Nucleus accumbens (tissue), 56 donors: ENCODE results near the gene FOXN3.

Experiments used
- DNase-seq, 56 donors: peaks; one replicate each; lab custom pipeline; 2025; lab: John Stamatoyannopoulos, UW

FOXN3 gene

DNA sequence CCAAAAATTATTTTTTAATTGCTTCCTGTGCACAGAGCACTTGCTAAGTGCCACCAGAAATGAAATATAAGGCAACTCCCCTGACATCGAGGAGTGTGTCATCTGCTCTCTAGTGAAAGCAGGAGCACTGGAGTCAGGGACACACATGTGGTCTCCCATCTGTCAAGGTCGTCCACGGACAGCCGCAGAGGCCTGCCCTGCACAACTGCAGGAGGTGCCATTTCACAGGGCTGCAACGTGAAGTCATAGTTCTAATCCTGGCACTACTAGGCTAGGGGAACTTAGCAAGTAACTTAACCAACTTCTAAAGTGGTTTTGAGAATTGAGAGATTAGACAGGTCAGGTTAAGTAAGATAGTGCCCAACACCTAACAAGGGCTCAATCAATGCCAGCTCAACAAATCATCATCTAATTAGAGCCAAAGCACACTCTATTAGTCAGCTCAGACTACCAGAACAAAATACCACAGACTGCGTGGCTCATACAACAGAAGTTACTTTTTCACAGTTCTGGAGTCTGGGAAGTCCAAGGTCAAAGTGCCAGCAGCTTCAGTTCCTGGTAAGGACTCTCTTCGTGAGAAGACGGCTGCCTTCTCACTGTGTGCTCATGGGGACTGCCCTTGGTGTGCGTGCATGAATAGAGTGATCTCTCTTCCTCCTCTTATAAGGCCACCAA, 30.7 kb downstream of the FOXN3 start:
- no peak for DNase-seq

DNA sequence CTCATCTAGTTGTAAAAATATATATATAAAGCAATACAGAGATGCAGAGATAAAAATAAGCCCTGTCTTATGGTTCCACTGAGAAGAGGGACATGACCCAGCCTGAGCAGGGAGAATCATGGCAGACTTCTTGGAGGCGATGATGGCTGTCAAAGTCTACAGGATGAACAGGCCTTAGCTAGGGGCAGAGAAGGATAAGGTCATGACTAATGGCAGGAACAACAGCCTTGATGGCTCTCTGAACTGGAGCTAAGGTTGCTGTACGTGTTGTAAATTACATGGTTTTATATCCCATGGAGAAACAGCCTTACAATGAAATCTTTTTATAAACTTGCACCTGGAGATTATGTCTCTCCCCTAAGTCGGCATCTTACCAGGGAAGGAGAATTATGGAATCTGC, 32.4 kb downstream of the FOXN3 start:
- DNase-seq = no peak

DNA sequence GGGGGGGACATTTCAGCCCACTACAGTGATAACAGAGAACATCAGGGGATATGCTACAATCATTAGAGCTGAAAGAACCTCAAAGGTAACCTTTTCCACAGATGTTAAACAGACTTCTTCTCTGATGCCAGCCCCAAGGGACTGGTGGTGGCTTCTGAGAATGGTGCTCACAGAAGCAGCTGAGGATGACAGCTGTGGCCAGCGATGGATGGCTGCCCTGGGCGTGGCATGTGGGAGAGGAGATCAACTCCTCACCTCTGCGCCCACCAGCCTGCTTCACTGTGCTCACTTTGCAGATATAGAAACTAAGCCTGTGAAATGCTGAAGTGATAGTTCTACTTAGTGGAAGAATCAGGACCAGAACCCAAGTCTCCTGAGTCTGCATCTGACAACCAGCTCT, 33.0 kb downstream of the FOXN3 start:
- no peak for DNase-seq

DNA sequence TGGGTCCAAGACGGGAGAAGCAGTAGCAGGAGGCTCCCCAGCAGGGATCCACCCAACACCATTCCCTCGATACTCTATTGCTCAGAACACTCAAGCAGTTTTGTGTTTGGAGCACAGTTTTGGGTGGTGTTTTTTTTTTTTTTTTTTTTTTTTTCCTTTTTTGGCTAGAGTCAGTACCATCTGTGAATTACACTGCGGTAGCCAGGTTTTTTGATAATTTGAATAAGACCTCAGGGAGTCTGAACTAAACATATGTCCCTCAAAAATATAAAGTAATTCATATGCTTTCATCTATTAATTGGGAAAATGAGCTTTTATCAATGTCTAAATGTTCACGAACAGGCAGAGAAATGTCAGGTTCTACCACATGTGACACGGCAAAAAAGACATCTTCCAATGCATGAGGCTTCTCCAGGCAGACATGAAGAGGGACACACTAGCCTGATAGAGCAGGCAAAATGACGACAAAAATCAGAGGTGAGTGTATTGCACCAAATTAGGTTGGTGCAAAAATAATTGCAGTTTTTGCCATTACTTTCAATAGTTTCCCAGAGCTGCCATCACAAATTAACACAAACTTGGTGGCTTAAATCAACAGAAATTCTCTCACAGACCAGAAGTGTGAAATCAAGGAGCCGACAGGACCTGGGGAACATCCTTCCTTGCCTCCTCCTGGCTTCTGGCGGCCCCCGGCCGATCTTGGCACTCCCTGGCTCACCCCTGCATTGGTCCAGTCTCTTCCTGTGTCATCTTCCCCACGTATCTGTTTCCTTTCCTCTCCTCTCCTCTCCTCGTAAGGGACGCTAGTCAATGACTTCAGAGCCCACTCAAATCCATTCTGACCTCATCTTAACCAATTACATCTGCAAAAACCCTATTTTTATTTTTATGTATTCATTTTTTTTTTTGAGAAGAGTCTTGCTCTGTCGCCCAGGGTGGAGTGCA, 33.9 kb downstream of the FOXN3 start:
- DNase-seq = no peak

DNA sequence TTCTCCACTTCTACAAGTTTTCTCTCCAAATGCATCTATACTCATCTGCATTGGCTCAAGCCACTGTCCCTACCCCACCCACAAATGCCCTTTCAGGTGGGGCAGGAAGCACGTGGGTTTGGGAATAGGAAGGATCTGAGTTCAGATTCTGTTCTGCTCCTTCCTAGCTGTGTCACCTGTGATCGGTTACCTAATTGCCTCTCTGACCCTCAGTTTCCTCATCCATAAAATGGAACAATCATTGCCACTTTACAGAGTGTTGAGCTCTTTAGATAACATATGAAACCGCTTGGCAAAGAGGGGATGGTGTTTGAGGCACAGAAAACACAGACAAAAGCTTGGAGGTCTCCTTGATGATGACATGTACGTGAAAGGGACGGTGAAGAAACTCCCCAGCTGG, 34.5 kb downstream of the FOXN3 start:
- no peak for DNase-seq

DNA sequence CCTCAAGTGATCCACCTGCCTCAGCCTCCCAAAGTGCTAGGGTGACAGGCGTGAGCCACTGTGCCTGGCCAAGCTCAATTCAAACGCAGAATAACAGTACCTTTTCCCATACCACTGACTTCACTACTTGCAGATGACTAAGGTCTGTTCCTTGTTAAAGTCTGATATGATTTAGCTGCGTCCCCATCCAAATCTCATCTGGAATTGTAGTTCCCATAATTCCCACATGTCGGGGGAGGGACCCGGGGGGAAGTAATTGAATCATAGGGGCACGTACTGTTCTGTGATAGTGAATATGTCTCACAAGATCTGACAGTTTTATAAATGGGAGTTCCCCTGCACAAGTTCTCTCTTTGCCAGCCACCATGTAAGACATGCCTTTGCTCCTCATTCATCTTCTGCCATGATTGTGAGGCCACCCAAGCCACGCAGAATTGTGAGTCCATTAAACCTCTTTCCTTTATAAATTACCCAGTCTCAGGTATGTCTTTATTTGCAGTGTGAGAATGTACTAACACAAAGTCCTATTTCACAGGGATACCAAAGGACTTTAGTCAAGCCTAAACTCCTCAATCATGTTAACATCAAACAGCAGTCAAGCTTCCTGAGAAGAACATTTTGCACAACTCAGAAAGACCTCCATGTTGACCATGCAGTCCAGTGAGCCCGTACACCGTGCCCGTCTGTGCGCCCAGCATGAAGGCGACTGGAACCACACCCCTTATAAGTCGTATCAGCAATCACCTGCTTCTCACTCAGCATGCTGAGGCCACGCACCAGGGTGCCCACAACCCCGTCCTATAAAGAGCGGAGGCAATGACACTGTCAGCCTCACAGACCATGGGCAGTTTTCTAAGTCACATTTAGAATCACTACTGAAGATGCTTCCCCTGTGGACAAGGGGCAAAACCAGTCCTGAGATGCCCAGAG, 36.9 kb downstream of the FOXN3 start:
- no peak for DNase-seq

DNA sequence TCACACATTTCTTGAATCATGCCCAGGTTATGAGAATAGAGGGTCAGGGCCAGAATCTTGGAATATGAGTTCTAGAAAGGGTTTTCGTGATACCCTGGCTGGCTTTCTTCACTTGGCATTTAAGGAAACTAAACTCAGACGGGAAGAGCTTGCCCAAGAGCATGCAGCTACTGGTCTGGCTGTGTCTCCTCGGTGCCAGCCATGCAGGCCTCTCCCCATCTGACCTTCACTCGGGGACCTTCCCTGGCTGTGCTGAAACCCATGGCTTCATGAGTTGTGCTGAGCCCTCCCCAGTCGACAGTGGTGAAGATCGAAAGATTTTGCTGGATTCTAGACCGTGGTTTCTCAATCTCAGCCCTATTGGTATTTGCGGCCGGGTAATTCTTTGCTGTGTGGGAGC, 38.0 kb downstream of the FOXN3 start:
- DNase-seq = no peak

DNA sequence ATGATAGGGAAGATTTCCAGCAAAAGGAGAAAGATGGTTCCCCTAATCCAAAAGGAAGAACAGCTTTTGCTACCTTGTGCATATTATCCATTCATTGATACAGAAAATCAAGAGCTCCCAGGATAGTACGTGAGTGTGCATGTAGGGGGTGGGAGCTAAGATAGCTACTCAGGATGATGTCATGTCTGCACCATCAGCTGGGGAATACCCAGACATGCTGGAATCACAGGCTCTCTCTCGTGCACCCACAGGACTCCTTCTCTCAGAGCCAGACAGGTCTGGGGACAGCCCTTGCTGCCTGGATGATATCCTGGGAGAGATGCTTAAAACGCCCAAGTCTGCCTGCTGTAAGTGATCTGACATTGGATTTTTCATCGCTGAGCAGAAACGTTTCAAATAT, 38.9 kb downstream of the FOXN3 start:
- DNase-seq = peak in 2 of 56 donors; percentile 3 to 17

DNA sequence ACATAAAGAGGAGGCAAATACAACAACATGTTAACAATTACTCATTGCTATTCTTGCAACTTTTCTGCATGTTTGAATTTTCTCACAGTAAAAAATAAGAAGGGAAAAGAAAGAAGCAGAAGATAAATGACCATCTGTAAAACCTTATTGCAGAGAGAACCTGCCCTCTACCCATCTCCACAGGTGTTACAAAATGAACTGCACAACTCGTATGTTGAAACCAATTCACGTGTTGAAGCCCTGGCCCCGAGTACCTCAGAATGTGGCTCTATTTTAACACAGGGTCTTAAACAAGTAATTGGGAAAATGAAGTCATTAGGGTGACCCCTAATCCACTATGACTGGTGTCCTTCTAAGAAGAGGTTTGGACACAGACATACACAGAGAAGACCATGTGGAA, 39.5 kb downstream of the FOXN3 start:
- no peak for DNase-seq

DNA sequence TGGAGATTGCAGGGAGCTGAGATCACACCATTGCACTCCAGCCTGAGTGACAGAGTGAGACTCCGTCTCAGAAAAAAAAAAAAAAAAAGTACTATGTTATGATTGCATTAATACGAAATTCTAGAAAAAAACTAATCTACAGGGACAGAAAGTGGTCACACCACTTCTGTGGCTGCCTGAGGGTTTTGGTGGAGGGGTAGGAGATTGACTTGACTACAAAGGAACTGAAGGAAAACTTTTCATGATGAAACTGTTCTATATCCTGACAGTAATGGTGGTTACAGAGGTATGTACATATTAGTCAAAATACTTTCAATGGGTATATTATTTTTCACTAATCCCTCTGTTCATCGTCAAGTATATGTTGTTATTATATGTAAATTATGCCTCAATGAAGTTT, 42.1 kb downstream of the FOXN3 start:
- no peak for DNase-seq

DNA sequence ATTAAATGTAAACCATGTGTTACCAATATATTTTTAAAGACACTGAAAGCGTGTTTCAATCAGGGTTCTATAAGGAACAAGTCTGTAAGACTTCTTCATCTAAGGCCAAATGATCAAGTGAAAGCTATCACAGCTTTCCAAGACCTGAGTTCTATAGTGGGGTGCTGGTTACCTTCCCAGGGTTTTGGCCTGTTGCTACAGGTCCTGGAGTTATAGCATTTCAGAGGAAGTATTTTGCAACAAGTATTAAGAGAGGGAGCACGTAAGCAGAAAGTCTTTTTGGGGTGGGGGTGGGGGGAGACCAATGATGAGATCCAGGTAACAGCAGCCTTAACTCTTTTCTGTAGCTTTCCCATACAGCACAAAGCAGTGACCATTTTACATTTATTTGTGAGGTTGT, 43.8 kb downstream of the FOXN3 start:
- DNase-seq = no peak

DNA sequence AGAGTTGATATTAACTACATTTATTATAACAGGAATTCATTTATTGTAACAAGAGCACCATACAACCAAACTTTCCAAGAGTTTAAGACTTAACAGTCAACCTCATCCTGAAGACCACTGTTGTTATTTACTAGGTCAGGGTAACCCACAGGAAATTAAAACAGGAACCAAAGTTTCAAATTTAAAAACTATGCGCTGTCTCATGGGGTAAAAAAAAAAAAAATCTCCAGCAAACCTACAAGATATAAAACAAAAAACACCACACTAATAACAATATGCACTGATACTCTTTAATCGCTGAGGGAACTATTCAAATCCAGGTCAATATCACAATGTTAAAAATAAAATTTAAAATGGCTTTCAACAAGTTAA, 44.5 kb downstream of the FOXN3 start:
- no peak for DNase-seq

DNA sequence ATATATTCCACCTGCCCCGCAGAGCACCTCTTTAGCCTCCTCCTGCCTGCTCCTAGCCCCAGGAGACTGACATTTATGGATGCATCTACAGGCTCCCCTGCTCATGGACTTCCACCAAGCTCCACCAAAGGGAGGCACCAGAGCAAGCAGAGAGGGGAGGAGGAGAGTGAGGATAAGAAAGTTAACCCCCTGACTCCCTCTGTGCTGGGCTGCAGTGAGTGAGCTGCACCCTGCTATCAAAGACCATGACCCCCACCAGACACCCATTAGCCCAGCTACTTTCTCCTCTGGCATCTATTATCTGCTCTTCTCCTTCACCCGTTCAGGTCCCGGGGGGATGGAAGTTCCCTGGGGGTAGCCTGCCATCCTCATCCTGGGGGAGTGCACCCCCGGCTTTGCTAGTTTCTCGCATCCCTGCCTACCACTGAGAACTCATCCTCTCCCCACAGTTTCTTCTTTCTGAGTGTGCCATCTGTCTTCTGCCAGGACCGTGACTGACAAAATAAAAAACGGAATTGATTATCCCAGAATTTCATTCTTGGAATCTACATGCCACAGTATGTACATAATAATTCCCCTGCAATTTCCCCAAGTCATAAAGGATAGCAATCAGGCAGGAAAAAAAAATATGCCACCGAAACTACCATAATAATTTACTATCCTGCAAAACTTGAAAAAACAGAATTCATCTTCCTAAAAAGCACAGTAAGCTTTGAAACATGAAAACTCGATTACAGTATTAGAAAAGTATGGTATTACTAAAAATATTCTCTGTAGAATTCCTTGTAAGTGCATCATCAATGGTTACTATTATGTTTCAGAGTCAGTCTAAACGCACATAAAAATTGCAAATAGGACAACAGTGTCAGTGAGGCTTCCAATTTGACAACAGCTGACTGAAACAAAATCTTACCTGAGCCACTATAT, 45.2 kb downstream of the FOXN3 start:
- DNase-seq = no peak

DNA sequence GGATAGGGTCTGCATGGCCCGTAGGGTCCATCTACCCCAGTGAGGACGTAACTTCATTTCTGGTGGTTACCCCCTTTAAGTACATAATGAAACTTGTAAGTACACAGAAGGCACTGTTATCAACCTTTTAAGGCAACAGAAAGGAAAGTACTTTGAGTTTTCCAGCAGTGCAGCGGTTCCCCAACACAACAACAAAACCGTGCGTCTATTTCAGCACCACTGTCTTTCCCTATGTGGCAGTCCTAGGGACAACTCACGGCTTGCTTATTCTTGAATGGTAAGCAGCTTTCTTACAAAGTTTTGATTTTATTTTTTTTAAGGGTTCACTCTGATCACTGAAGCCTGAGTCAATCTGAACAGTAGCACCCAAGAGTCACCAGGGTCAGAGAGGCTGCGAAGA, 46.3 kb downstream of the FOXN3 start:
- DNase-seq = no peak

DNA sequence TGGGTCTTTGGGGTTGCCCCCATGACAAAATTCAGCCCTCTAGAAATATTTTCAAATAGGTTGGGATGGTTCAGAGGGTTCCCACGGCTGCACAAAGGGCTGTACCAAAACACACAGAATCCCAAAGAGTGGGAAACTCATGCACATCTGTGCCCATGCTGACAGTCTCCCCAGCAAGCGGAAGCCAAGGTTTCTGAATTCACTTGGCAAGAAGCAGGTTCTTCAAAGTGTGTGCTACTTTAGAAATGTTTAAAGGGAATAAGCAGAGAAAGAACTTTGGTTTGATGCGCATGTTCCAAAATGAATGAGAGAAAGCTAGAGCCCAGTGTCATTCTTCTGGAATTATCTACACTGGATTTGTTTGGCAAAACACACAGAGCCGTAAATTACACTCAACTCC, 46.7 kb downstream of the FOXN3 start:
- peak in 1 of 56 donors; percentile 14 for DNase-seq

DNA sequence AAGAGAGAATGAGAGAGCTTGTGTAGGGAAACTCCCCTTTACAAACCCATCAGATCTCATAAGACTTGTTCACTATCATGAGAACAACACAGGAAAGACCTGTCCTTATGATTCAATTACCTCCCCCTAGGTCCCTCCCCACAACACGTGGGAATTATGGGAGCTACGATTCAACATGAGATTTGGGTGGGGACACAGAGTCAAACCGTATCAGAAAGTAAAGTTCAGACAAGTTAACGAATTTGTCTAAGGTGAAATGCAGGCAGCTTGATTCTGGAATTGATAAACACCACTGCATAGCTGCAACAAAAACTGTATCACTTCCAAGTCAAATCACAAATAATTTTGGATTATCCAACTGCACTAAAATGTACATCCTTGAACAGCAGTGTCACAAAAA, 47.4 kb downstream of the FOXN3 start:
- DNase-seq = no peak

DNA sequence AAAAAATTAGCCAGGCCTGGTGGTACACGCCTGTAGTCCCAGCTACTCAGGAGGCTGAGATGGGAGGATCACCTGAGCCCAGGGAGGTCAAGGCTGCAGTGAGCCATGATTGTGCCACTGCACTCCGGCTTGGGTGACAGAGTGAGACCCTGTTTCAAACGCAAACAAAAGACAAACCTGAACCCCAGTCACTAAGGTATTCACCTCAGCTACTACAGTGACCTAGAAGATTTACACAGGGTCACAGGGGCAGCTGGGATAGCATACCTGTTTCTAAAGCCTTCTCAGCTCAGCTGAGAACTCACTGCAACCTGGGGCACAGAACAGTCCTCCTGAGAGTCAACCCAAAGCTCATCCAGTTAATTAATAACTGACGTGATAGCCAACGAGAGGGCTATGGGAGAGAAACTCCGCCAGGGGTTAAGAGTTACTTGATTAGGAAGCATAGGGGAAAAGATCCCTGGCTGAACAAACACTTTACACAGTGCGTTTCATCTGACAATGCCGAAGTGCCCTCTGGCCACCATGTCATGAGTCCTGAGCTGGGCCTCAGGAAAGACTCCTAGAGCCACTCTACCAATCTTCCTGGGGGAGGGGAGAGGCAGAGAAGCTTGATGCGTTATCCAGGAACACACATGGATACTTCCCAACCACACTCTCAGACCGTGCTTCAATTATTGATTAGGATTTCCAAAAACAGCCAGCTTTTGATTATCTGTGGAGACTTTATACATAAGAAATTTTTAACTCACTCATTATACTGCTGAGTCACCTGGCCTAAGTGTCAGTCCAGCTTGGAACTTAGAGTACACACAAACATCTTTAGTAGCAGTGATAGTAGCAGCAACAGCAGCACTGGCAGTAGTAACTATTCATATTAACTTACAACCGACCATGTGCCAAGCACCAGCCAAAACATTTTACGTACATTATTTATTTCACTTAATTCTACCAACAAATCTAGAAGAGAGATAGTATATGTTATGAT, 48.2 kb downstream of the FOXN3 start:
- no peak for DNase-seq

DNA sequence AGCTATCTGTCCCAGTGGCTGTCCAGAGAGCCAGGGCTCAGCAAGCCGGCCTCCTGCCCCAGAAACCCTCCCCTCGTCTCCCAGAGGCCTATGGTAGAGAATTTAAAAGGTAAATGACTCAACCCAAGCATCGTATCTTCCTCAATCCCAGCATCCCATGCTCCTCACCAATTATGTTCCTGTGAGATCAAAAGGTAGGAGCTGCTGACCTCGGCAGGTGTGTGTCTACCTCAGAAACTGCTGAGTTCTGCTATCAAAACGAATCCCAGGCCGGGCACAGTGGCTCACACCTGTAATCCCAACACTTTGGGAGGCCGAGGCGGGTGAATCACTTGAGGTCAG, 49.3 kb downstream of the FOXN3 start:
- DNase-seq = no peak
